Activated CD4-positive, alpha-beta T cell treated with anti-CD3 and anti-CD28 coated beads, Interleukin-2, Interleukin-4, amounts not matched to agents 100 ng/mL and 50 ng/mL, durations not matched to agents 16 hours and 8 hours (primary cell): Measurements from ENCODE around the gene DOK6.
"Not testable (repeated sequence)": the region's sequence is repeated elsewhere in the genome, so short reads cannot be mapped to it uniquely, and the experiment has no call there.

Experiments used
- DNase-seq: peaks from one replicate; pipeline ENCODE4 v3.0.0-alpha.2; 2020; ENCODE audit warnings: low spot score

The DOK6 gene

DNA sequence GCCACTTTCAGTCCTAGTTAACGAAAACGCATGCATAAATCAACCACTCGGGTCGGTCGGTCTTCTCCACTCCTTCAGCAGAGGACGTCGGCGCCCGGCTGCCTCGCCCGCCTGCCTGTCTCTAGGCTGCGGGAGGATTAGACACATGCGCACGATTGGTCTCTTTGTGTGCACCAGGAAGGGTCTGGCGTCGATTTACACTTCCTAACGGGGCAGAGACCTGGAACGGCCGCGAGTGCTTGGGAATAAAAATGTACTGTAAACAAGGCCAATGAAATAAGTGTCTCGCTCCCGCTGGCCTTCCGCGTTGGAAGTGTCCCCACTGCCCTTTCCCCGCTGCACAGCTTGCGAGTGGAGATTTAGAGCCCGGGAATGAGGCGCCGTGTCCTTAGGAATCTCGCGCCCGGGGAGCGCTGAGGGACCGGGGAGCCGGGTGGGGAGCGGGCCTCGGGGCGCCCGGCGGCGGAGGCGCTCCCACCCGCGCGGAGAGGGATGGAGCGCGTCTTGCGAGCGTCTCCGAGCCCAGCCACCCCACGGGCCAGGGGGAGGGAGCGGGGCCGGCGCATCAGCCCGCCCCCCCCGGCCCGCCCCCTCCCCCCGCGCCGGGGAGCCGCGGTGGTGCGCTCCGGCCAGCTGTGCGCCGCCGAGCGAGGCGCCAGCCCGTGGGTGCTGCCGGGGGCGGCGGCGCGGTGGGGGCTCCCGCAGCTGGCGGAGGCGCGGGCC lies at the start of gene DOK6:
Gene DOK6, plus strand, starts transcription at position 636 of the 723 bp plus-strand sequence.
- peak; percentile 6 for DNase-seq

- no peak for DNase-seq
These were observed 47.7 kb upstream of the DOK6 start for GRCh38 chr18:69353023-69353422.

DNA sequence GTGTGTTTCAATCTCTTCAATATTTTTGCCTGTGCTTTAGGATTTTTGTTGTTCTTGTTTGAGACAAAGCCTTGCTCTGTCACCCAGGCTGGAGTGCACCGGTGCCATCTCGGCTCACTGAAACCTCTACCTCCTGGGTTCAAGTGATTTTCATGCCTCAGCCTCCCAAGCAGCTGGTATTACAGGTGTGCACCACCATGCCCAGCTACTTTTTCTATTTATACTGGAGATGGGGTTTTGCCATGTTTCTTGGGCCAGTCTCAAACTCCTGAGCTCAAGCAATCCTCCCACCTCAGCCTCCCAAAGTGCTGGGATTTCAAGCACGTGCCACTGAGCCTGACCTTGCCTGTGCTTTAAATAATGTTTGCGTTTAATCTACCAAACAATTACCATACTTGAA lies 43.1 kb upstream of the DOK6 start:
- no peak for DNase-seq

- no peak for DNase-seq
These were observed 42.3 kb upstream of the DOK6 start for GRCh38 chr18:69358212-69358895.

DNA sequence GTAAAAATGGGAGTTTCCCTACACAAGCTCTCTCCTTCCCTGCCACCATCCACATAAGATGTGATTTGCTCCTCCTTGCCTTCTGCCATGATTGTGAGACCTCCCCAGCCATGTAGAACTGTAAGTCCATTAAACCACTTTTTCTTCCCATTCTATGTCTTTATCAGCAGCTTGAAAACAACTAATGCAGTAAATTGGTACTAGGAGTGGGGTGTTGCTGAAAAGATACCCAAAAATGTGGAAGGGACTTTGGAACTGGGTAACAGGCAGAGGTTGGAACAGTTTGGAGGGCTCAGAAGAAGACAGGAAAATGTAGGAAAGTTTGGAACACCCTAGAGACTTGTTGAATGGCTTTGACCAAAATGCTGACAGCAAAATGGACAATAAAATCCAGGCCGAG lies 40.9 kb upstream of the DOK6 start:
- not testable (repeated sequence) for DNase-seq

DNA sequence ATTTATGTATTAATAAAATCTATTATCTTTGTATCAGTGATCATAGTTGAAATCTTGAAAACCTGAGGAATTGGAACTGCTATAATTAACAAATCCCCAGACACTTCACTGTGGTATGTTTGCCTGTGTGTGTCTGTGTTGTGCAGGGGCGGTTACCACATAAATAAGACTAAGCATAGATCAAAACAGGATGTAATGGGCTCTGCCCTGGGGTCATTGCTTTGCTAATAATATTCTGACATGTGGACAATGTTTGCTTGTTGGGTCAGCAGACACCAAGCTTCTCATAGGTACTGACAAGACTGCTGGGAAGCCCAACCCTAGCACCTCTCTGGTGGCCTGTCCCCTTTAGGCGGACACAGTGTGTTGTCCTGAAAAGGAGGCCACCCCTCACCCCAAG lies 35.8 kb upstream of the DOK6 start:
- no peak for DNase-seq

GRCh38 chr18:69365658-69366057 lies 35.0 kb upstream of the DOK6 start:
- no peak for DNase-seq

DNA sequence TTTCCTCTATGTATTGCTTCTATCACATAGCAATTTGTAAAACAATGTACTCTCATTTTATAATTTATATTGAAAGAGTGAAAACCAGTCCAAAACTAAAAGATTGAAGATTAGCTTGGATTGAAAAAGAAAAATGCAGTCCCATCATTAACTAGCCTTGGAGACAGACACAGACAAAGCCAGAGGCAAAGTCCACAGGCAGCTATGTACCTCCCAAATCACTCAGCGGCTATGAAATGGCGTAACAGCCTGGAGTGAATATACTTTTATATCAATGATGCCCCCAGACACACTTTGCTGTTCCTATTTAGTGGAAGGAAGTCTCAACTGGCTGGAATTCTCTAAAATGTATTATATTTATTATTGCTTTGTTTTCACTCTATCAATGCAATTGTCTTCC lies 33.6 kb upstream of the DOK6 start:
- no peak for DNase-seq

DNA sequence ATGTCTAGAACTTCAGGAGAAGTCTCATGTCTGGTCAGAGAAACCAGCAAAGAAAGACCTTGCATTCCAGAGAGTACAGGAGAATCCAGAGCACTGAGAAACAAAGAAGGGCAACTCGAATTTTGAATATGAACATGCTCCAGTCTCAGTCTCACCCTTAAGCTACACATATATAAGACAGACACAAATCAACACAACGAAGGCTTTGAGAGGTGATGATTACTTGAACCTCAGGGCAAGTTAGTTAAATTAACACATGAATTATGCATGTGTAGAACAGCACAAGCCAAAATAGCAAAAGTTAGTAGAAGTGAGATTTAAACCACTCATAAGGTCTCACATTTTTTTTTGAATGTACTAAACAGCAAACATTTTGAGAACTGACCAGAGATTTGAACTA lies 29.0 kb upstream of the DOK6 start:
- DNase-seq, result no peak

GRCh38 chr18:69380324-69380723 lies 20.4 kb upstream of the DOK6 start:
- DNase-seq, result no peak

GRCh38 chr18:69383186-69383585 lies 17.5 kb upstream of the DOK6 start:
- no peak for DNase-seq

DNA sequence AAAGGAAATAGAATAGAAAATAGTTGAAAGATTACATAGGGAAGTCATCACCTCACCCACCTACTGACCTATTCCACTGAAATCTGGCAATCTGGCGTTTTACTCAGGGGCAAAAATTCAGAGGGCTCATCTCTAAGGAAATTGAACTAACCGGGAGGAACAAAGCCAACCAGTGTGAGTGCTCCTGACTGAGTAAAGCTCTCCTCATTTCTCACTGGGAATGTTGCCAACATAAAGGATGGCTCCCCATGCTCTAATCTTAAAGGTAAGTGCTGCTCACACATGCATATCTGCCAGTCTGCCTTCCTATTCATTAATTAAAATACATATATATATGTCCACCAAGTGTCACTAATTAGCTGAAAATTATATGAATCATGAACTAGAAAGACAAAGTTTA lies 13.5 kb upstream of the DOK6 start:
- no peak for DNase-seq

DNA sequence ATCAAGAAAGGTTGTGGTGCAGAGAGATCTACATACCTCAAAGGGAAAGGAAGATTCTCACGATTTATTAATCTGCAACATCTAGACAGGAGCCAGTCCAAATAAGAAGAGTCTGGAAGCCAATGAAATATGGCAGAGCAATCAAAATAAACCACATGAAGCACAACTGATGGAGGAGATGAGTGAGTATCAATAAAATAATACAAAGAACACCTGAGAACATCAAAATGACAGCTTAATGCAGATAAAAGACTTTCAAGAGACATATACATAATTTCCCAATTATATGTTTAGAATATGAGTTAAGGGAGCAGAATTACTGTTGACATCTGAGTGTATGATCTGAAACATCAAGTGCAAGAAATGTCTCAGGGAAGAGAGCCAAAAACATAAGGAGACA lies 12.5 kb upstream of the DOK6 start:
- DNase-seq, result no peak

GRCh38 chr18:69397096-69397495 lies 3.6 kb upstream of the DOK6 start:
- no peak for DNase-seq

GRCh38 chr18:69399253-69399652 lies 1.4 kb upstream of the DOK6 start:
- no peak for DNase-seq

DNA sequence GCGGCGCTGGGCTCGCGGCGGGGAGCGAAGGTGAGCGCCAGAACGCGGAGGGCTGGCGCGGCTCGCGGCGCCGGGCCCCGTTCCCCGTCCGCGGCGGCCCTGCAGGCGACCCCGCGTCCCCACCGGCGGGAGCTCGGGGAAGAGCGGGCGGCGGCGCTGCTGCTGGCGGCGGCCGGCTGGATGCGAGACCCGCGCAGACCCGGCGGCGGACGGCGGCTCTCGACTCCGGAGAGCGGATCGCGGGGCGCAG lies 213 bp downstream of the DOK6 start:
- no peak for DNase-seq

GRCh38 chr18:69401226-69401971 lies 711 bp downstream of the DOK6 start:
- no peak for DNase-seq

DNA sequence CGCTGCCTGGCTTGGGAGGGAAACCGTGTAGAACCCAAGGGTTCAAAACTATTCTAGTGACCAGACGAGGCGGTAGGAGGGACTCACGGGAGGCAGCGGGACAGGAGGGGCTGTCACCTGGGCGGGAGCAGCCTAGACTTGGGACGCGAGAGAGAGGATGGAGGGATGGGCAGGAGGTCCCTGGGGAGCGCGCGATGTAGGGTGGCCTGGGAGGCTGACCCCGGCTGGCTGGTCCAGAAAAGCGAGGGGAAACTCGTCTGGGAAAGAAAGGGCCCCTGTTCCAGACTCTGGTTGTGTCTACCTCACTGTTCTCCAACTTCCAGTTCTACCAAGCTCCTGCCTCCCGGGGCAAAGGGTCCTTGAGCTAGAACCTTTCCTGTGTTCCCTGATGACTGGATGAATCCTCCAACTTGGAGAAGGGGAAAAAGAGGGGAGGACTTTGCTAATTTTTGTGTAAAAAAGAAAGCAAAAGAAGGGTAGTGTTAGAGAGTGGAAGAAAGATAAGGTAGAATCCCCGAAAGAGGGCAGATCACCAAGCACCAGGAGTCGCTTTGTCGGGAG lies 1.4 kb downstream of the DOK6 start:
- DNase-seq, result no peak

- no peak for DNase-seq
These were observed 1.9 kb downstream of the DOK6 start for GRCh38 chr18:69402533-69402989.

DNA sequence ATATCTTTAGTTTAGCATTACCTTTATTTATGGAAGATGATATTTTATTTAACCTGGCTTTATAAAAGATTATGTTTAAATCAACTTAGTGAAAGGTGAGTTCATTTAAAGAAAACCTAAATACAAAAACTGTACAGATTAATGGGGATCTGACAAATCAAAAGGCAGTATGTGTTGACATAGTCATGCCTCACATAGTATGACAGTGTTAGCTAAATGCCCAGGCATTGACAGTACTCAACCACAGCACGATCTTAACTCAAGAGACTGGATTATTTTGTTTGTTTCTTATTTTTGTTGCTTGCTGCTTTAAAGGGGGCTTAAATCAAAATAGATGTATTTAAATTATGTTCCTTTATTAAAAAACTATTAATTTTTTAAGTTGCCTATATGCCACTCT lies 7.8 kb downstream of the DOK6 start:
- DNase-seq, result no peak

- no peak for DNase-seq
These were observed 10.5 kb downstream of the DOK6 start for GRCh38 chr18:69411199-69411598.

GRCh38 chr18:69414184-69414583 lies 13.5 kb downstream of the DOK6 start:
- DNase-seq, result no peak

DNA sequence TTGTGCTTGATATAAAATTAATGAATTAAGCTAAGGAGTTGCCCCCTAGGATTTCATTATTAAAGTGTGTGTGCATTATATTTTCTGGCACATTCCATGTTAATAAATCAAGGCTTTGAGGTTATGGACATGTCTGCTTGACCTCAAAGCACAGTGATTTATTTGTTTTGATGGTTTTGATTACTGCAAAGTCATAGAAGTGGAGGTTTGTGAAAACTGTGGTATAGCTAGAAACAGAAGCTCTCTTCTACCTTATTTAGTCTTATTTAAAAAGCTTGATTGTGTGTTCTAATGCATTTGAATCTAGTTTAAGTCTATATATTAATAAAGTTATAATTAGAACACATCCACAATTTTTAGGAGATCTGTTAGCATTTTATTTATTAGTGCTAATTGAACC lies 32.2 kb downstream of the DOK6 start:
- DNase-seq, result no peak
